Fibroblast of lung (primary cell): ENCODE measurements around the gene KCNG1. TPM values are rescaled to one million over a fixed set of nuclear protein-coding genes. Genes with fewer than 3 reads are reported as not detected.

Source experiments
- DNase-seq, 2 donors: peaks; one replicate each; pipeline versions ENCODE4 v3.0.0 to v3.0.0-alpha.2; 2010; ENCODE audit warnings: low read depth in 2 of 2
- H2AFZ ChIP-seq: 2 replicates; pipeline ENCODE4 v1.5.1; 2012; ENCODE audit warnings: low read length, control low read depth, inconsistent platforms
- H3K27ac ChIP-seq: 2 replicates; pipeline ENCODE4 v1.5.1; 2011; ENCODE audit warnings: low read length, control low read depth; ENCODE audit not compliant: insufficient read depth
- H3K27me3 ChIP-seq: 2 replicates; pipeline ENCODE4 v1.5.1; 2011; ENCODE audit warnings: mild to moderate bottlenecking, low read length; ENCODE audit not compliant: control insufficient read depth, insufficient read depth
- H3K36me3 ChIP-seq: 2 replicates; pipeline ENCODE4 v1.5.1; 2011; ENCODE audit warnings: low read length; ENCODE audit not compliant: control insufficient read depth, insufficient read depth
- H3K4me1 ChIP-seq: 2 replicates; pipeline ENCODE4 v1.5.1; 2011; ENCODE audit warnings: low read length; ENCODE audit not compliant: control insufficient read depth, insufficient read depth; ENCODE audit errors: extremely low read depth
- H3K4me2 ChIP-seq: 2 replicates; pipeline ENCODE4 v1.5.1; 2011; ENCODE audit warnings: low read length, control low read depth; ENCODE audit not compliant: insufficient read depth; ENCODE audit errors: extremely low read depth
- H3K4me3 ChIP-seq, 4 experiments: fragments of 200-600 bp in 1 of 4; sonication (generic) in 1 of 4; replicated peaks in 1 of 4; 2 replicates each; pipeline ENCODE4 v1.5.1; 2011 to 2016; ENCODE audit warnings: low read length in 4 of 4, low read depth in 3 of 4, mild to moderate bottlenecking in 3 of 4, control low read depth in 2 of 4, inconsistent platforms in 1 of 4, mixed read lengths in 1 of 4; ENCODE audit not compliant: insufficient read depth in 1 of 4; ENCODE audit errors: control extremely low read depth in 1 of 4
- H3K79me2 ChIP-seq: 2 replicates; pipeline ENCODE4 v1.5.1; 2012; ENCODE audit warnings: mild to moderate bottlenecking, low read length, inconsistent platforms; ENCODE audit not compliant: control insufficient read depth, insufficient read depth
- H3K9ac ChIP-seq: 2 replicates; pipeline ENCODE4 v1.5.1; 2011; ENCODE audit warnings: mild to moderate bottlenecking, low read length, control low read depth; ENCODE audit not compliant: insufficient read depth
- H3K9me3 ChIP-seq: 2 replicates; pipeline ENCODE4 v1.5.1; 2012; ENCODE audit warnings: low read depth, low read length; ENCODE audit not compliant: control insufficient read depth, insufficient read depth
- H4K20me1 ChIP-seq: 2 replicates; pipeline ENCODE4 v1.5.1; 2011; ENCODE audit warnings: low read length; ENCODE audit not compliant: control insufficient read depth, insufficient read depth; ENCODE audit errors: extremely low read depth
- CTCF ChIP-seq, 2 donors: IDR thresholded peaks in 1 of 2; conservative IDR thresholded peaks in 1 of 2; 1 replicate in 1 of 2; 2 replicates in 1 of 2; pipeline ENCODE4 v1.5.1; 2011 to 2012; ENCODE audit warnings: low read length in 2 of 2, control low read depth in 1 of 2, inconsistent platforms in 1 of 2, low read depth in 1 of 2, mild to moderate bottlenecking in 1 of 2
- EZH2 ChIP-seq: IDR thresholded peaks from 2 replicates; pipeline ENCODE4 v1.5.1; 2012; ENCODE audit warnings: low read length, control low read depth, mild to moderate bottlenecking; ENCODE audit errors: missing control alignments
- polyA plus RNA-seq, 2 donors: library from polyadenylated mRNA; depleted of rRNA in 1 of 2; stranded (reverse) in 1 of 2; unstranded in 1 of 2; fragments of >200 nt; gene quantifications; 2 replicates each; pipeline ENCODE4 v1.2.1, GENCODE V29; 2011 to 2012; ENCODE audit warnings: missing spikeins in 1 of 2
- total RNA-seq: library from RNA; depleted of rRNA; stranded (reverse); fragments of >200 nt; gene quantifications from 2 replicates; pipeline ENCODE4 v1.2.1, GENCODE V29; 2014

KCNG1 gene
- total and polyA plus RNA-seq, 2 donors (not counting 1 experiment from before 2014, with no cell fraction given): 1.8 to 9.9 TPM

- no peak for DNase-seq
- Histone ChIP-seq H2AFZ (no peak overlapping the region), H3K36me3 (no peaks in the 10 kb centered on the region), H3K27ac (no peak overlapping the region), H3K27me3 (peaks cover 3% of the 10 kb centered on the region), H3K79me2 (no peaks in the 10 kb centered on the region), H3K4me2 (no peak overlapping the region), H3K9me3 (no peaks in the 10 kb centered on the region), H4K20me1 (no peaks in the 10 kb centered on the region), H3K4me1 (no peaks in the 10 kb centered on the region), H3K4me3 (no peak overlapping the region), H3K9ac (no peak overlapping the region)
- no peak for TF ChIP-seq CTCF (conservative IDR thresholded peaks at IDR 0.05 in 1 of 2, IDR thresholded peaks at IDR 0.05 in 1 of 2; ENCODE audit: low read depth in 1 of 2, low read length in 2 of 2)
- no peak for TF ChIP-seq EZH2
Observed at GRCh38 chr20:50969435-50969834, 53.5 kb downstream of the KCNG1 start.

GRCh38 chr20:50968289-50968688 is 54.6 kb downstream of the KCNG1 start:
- Histone ChIP-seq H3K27me3 (peaks cover 3% of the 10 kb centered on the region), H3K9ac (no peak overlapping the region), H3K27ac (no peak overlapping the region), H3K4me3 (no peak overlapping the region), H3K79me2 (no peaks in the 10 kb centered on the region), H3K36me3 (no peaks in the 10 kb centered on the region), H3K4me2 (no peak overlapping the region), H3K4me1 (no peaks in the 10 kb centered on the region), H4K20me1 (no peaks in the 10 kb centered on the region), H2AFZ (no peak overlapping the region), H3K9me3 (no peaks in the 10 kb centered on the region)
- no peak for DNase-seq
- TF ChIP-seq EZH2 (no peak), CTCF (conservative IDR thresholded peaks at IDR 0.05 in 1 of 2, IDR thresholded peaks at IDR 0.05 in 1 of 2; ENCODE audit: low read depth in 1 of 2, low read length in 2 of 2) (no peak)

GRCh38 chr20:50967586-50967985 is 55.3 kb downstream of the KCNG1 start:
- H3K4me1 ChIP-seq: no peaks in the 10 kb centered on the region
- no peak for TF ChIP-seq EZH2
- no peak for TF ChIP-seq CTCF (conservative IDR thresholded peaks at IDR 0.05 in 1 of 2, IDR thresholded peaks at IDR 0.05 in 1 of 2; ENCODE audit: low read depth in 1 of 2, low read length in 2 of 2)
- DNase-seq: peak in 1 of 2 donors; percentile 45
- no peak overlapping the region for H3K27ac ChIP-seq
- H3K4me2 ChIP-seq: no peak overlapping the region
- H2AFZ ChIP-seq: no peak overlapping the region
- H3K27me3 ChIP-seq: peaks cover 3% of the 10 kb centered on the region
- no peaks in the 10 kb centered on the region for H3K79me2 ChIP-seq
- H4K20me1 ChIP-seq: no peaks in the 10 kb centered on the region
- no peaks in the 10 kb centered on the region for H3K9me3 ChIP-seq
- H3K9ac ChIP-seq: no peak overlapping the region
- H3K4me3 ChIP-seq: no peak overlapping the region
- H3K36me3 ChIP-seq: no peaks in the 10 kb centered on the region
